ENCODE results near the gene EVI2B. TPM values are rescaled to one million over a fixed set of nuclear protein-coding genes. Genes with fewer than 3 reads are reported as not detected.
"Not testable (repeated sequence)": the region's sequence is repeated elsewhere in the genome, so short reads cannot be mapped to it uniquely, and the experiment has no call there.

The EVI2B gene
- total and polyA plus RNA-seq, 5 donors, result 2.0 to 10.4 (median 5.5) TPM

DNA sequence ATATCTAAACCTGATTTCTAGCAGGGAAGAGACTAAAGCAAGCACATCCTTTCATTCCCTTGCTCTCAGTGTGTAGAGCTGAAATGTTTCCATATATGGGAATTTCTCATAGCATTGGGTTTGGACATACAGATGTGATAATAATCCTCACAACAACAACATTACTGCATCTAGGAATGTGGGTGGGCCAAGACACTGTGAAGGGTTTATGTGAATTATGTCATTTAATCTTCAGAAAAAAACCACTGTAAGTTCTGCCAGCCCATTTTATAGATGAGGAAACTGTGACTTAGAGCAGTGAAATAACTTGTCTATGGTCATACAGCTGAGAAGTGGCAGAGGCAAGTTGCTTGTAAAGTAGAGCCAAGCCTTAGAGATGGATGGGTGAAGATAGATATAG is 22.0 kb downstream of the EVI2B start:
- ATAC-seq (no peak), DNase-seq (no peak)
- H3K4me1 ChIP-seq (ENCODE audit: control insufficient read depth, insufficient read depth, low read length), result no peaks in the 10 kb centered on the region
- intact Hi-C loops (cut with DNase I), result no loop called here
- no peaks in the 10 kb centered on the region for H3K9me3 ChIP-seq (ENCODE audit: control insufficient read depth, low read length)
- no peak overlapping the region for H3K27ac ChIP-seq (ENCODE audit: low read length)
- no peaks in the 10 kb centered on the region for H3K27me3 ChIP-seq (ENCODE audit: control insufficient read depth, insufficient read depth)
- no peak overlapping the region for H3K4me3 ChIP-seq (ENCODE audit: low read length)

DNA sequence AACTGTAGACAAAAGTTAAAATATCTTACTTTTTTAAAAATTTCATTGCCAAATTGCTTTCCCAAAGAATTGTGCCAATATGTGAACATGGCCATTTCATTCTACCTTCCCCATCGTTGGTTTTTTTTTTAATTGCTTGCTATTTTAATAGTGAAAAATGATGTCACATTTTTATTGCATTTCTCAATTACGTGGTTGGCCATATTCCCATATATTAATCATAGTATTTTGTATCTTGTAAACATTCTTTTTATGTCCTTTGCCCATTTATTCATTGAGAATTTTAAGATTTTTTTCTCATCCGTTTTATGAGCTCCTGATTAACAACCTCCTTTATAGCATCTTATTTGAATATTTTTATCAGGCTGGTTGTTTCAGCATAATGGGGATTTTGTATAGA is 24.1 kb downstream of the EVI2B start:
- ATAC-seq (no peak), DNase-seq (no peak)
- Histone ChIP-seq H3K4me3 (ENCODE audit: low read length) (no peak overlapping the region), H3K27me3 (ENCODE audit: control insufficient read depth, insufficient read depth) (no peaks in the 10 kb centered on the region), H3K27ac (ENCODE audit: low read length) (no peak overlapping the region), H3K4me1 (ENCODE audit: control insufficient read depth, insufficient read depth, low read length) (no peaks in the 10 kb centered on the region), H3K9me3 (ENCODE audit: control insufficient read depth, low read length) (no peaks in the 10 kb centered on the region)
- intact Hi-C loops (cut with DNase I), result no loop called here
- WGBS, result 77% methylated on average over 3 of the region's 3 CpGs

DNA sequence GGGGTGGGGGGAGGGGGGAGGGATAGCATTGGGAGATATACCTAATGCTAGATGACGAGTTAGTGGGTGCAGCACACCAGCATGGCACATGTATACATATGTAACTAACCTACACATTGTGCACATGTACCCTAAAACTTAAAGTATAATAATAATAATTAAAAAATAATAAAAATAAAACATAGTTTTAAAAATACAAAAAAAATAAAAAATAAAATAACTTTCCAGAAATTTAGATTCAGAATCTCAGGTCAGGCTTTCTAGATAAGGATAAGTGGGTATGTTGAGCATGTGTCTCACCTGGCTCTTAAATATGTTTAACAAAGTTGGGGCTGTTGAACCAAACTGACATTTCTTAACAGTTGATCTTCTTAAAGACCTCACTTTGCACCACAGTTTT is 25.9 kb downstream of the EVI2B start:
- H3K27me3 ChIP-seq (ENCODE audit: control insufficient read depth, insufficient read depth); intact Hi-C loops (cut with DNase I); H3K9me3 ChIP-seq (ENCODE audit: control insufficient read depth, low read length); DNase-seq; ATAC-seq; H3K4me3 ChIP-seq (ENCODE audit: low read length); H3K4me1 ChIP-seq (ENCODE audit: control insufficient read depth, insufficient read depth, low read length); H3K27ac ChIP-seq (ENCODE audit: low read length): not testable (repeated sequence)
- WGBS, result 88% methylated on average over 1 of the region's 1 CpG

DNA sequence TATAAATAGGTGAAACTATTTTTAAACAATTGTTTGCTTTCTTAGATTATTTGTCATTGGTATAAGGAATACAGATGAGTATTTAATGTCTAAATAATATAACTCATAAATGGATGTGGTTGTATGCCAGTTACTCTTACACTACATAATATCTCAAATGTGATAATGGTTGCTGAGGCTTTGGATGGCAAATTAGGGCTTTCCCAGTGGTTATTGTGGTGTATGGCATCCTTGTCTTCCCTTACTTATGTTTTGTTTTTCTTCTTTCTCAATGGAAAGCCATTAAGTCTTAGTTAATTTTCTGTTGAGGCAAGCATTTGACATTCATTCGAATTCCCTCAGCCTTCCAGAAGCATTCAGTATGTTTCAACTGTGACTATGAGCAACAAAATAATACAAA is 27.3 kb downstream of the EVI2B start:
- Histone ChIP-seq H3K4me3 (ENCODE audit: low read length) (no peak overlapping the region), H3K4me1 (ENCODE audit: control insufficient read depth, insufficient read depth, low read length) (no peaks in the 10 kb centered on the region), H3K27me3 (ENCODE audit: control insufficient read depth, insufficient read depth) (no peaks in the 10 kb centered on the region), H3K9me3 (ENCODE audit: control insufficient read depth, low read length) (no peaks in the 10 kb centered on the region), H3K27ac (ENCODE audit: low read length) (no peak overlapping the region)
- intact Hi-C loops (cut with DNase I), result no loop called here
- DNase-seq, result no peak
- 92% methylated on average over 1 of the region's 1 CpG for WGBS
- no peak for ATAC-seq

DNA sequence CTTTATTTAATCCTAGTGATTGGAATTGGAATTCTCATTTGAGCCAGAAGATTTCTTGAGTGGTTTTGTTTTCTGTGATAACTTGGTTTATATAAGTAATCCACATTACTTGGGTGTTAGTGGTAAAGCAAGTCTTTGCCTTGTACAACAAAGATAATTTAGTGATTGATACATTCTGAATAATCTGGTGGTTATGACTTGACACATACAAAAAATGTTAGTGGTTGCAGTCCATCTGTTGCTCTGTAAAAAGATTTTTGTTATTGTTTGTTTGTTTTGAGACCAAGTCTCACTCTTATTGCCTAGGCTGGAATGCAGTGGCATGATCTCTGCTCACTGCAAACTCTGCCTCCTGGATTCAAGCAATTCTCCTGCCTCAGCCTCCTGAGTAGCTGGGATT is 30.0 kb downstream of the EVI2B start:
- no peak overlapping the region for H3K4me3 ChIP-seq (ENCODE audit: low read length)
- H3K9me3 ChIP-seq (ENCODE audit: control insufficient read depth, low read length), result no peaks in the 10 kb centered on the region
- ATAC-seq (no peak), DNase-seq (no peak)
- intact Hi-C loops (cut with DNase I), result no loop called here
- no peaks in the 10 kb centered on the region for H3K27me3 ChIP-seq (ENCODE audit: control insufficient read depth, insufficient read depth)
- H3K27ac ChIP-seq (ENCODE audit: low read length), result no peak overlapping the region
- no peaks in the 10 kb centered on the region for H3K4me1 ChIP-seq (ENCODE audit: control insufficient read depth, insufficient read depth, low read length)

DNA sequence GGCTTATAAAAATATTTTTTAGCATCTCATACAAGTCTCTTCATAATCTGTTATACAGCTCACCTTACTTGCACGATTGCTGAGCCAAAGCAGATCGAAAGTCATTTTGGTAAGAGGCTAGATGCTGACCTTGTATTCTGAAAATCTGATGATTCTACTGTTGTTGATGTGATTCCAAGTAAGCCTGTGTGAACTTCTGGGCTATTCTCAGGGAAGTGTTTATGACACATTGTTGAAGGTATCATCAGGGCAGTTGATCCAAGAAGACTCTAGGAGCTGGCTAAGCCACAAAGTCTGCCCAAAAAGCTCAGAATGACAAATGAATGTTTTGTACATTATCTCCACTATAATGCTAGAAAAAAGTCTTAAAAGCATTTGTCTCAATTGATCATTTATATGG is 32.8 kb downstream of the EVI2B start:
- Histone ChIP-seq H3K27me3 (ENCODE audit: control insufficient read depth, insufficient read depth) (no peaks in the 10 kb centered on the region), H3K9me3 (ENCODE audit: control insufficient read depth, low read length) (no peaks in the 10 kb centered on the region), H3K4me3 (ENCODE audit: low read length) (no peak overlapping the region), H3K4me1 (ENCODE audit: control insufficient read depth, insufficient read depth, low read length) (no peaks in the 10 kb centered on the region), H3K27ac (ENCODE audit: low read length) (no peak overlapping the region)
- DNase-seq (no peak), ATAC-seq (no peak)
- intact Hi-C loops (cut with DNase I), result no loop called here
- 71% methylated on average over 2 of the region's 2 CpGs for WGBS

DNA sequence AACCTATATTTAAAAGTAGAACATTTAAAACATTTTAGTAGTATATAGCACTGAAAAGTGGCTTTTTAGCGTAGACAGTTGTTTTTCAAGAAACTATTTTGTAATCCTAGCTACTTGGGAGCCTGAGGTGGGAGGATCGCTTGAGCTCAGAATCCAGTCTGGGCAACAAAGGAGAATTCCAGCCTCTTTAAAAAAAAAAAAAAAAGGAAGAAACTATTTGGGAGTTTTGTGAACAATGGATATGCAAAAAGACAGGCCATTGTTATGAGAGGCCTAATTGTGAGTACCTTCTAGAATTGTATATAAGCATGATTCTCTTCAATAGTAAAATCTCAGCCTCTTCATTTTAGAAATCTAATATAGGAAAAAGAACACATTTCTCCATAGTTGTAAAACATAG is 34.5 kb downstream of the EVI2B start:
- Histone ChIP-seq H3K4me3 (ENCODE audit: low read length) (no peak overlapping the region), H3K4me1 (ENCODE audit: control insufficient read depth, insufficient read depth, low read length) (no peaks in the 10 kb centered on the region), H3K9me3 (ENCODE audit: control insufficient read depth, low read length) (no peaks in the 10 kb centered on the region), H3K27me3 (ENCODE audit: control insufficient read depth, insufficient read depth) (no peaks in the 10 kb centered on the region), H3K27ac (ENCODE audit: low read length) (no peak overlapping the region)
- no peak for DNase-seq
- intact Hi-C loops (cut with DNase I), result no loop called here
- no peak for ATAC-seq
- 95% methylated on average over 2 of the region's 2 CpGs for WGBS

DNA sequence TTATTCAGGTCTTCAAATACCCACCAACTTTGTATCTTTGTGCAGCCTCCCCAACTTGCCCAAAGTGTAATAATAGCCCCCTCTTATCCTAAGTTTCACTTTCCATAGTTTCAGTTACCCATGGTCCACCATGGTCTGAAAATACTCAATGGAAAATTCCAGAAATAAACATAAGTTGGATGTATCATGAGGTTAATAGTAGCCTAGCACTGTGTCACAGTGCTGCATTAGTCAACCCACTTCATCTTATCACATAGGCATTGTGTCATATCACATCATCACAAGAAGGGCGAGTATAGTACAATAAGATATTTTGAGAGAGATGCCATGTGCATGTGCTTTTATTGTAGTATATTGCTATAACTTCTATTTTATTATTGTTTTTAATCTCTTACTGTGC is 38.7 kb downstream of the EVI2B start:
- DNase-seq, result no peak
- intact Hi-C loops (cut with DNase I), result no loop called here
- ATAC-seq, result no peak
- H3K4me3 ChIP-seq (ENCODE audit: low read length), result no peak overlapping the region
- H3K4me1 ChIP-seq (ENCODE audit: control insufficient read depth, insufficient read depth, low read length), result no peaks in the 10 kb centered on the region
- no peaks in the 10 kb centered on the region for H3K27me3 ChIP-seq (ENCODE audit: control insufficient read depth, insufficient read depth)
- WGBS, result 79% methylated on average over 1 of the region's 1 CpG
- H3K9me3 ChIP-seq (ENCODE audit: control insufficient read depth, low read length), result no peaks in the 10 kb centered on the region
- H3K27ac ChIP-seq (ENCODE audit: low read length), result no peak overlapping the region

DNA sequence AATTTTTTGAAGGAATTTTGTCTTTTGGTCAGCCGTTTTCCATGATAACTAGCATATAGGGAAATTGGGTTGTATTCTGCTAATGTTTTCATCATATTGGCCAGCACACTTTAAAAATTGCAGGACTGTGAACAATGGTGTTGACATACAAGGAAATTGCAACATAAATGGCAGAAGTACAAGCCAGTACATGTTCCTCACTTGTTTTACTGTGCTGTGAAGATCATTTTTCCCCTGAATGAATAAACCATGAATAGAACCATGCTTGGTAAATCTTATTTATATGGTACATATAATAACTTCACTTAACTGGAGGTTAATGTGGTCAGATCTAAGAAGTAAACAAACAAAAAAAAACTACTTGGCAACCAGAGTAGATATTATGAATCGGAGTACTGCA is 39.6 kb downstream of the EVI2B start:
- no peaks in the 10 kb centered on the region for H3K9me3 ChIP-seq (ENCODE audit: control insufficient read depth, low read length)
- whole genome bisulfite sequencing, result 66% methylated on average over 2 of the region's 2 CpGs
- DNase-seq (no peak), ATAC-seq (peak; percentile 79 to 88)
- no peaks in the 10 kb centered on the region for H3K27me3 ChIP-seq (ENCODE audit: control insufficient read depth, insufficient read depth)
- peaks cover 3% of the 10 kb centered on the region for H3K4me1 ChIP-seq (ENCODE audit: control insufficient read depth, insufficient read depth, low read length)
- intact Hi-C loops (cut with DNase I), result no loop called here
- no peak overlapping the region for H3K27ac ChIP-seq (ENCODE audit: low read length)
- no peak overlapping the region for H3K4me3 ChIP-seq (ENCODE audit: low read length)

DNA sequence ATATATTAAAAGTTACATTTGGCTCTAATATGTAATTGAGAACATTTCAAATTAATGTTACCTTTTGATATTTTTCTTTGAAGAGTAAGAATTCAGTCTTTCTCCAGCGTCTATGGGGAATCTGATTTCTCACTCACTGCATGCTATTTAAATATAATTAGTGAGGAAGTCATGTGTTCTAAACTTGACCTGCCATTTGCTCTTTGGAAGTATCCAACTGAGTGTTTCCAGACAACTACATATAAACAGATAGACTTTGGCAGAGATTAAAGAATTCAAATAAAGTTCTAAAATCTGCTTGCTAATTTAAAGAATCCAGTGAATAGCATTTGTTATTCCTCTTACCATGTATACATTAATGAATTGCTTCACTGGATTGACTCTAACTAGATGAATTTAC is 40.3 kb downstream of the EVI2B start:
- H3K4me3 ChIP-seq (ENCODE audit: low read length), result no peak overlapping the region
- no peaks in the 10 kb centered on the region for H3K27me3 ChIP-seq (ENCODE audit: control insufficient read depth, insufficient read depth)
- DNase-seq (no peak), ATAC-seq (no peak)
- intact Hi-C loops (cut with DNase I), result no loop called here
- H3K4me1 ChIP-seq (ENCODE audit: control insufficient read depth, insufficient read depth, low read length), result peaks cover 3% of the 10 kb centered on the region
- no peak overlapping the region for H3K27ac ChIP-seq (ENCODE audit: low read length)
- H3K9me3 ChIP-seq (ENCODE audit: control insufficient read depth, low read length), result no peaks in the 10 kb centered on the region
- 52% methylated on average over 1 of the region's 1 CpG for WGBS

DNA sequence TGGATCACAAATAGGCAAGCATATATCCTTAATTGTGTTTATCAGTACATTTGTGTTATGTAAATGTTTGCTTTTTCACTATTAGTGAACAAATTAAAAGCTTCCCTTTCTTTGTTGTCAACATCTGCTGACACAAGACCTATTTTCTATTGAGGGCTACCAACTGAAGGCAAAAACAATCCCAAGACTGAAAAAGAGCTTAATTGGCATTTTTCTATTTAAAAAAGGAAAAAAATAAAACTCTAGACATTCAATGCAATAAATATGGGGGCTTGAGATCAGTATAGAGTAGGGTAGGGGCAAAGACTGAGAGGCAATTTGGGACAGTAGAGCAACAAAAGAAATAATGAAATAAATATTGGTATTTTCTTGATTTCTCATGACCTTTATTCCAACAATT is 41.1 kb downstream of the EVI2B start:
- H3K4me1 ChIP-seq (ENCODE audit: control insufficient read depth, insufficient read depth, low read length), result peaks cover 4% of the 10 kb centered on the region
- intact Hi-C loops (cut with DNase I), result no loop called here
- H3K4me3 ChIP-seq (ENCODE audit: low read length), result no peak overlapping the region
- H3K27me3 ChIP-seq (ENCODE audit: control insufficient read depth, insufficient read depth), result no peaks in the 10 kb centered on the region
- H3K27ac ChIP-seq (ENCODE audit: low read length), result no peak overlapping the region
- no peaks in the 10 kb centered on the region for H3K9me3 ChIP-seq (ENCODE audit: control insufficient read depth, low read length)
- ATAC-seq (no peak), DNase-seq (no peak)

DNA sequence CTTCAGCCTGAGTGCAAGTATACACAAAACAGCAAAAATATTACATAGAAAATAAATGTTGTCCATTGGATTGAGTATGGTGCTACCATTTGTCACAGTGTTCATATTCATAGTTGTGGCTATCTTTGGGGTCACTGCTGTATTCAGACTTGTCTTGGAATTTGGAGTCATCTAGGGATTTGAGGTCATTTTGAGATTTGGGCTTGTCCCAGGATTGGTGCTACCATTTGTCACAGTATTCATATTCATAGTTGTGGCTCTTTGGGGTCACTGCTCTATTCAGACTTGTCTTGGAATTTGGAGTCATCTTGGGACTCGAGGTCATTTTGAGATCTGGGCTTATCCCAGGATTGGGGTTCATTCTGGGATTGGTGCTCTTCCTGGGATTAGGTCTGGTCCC is 41.6 kb downstream of the EVI2B start:
- intact Hi-C loops (cut with DNase I), result no loop called here
- DNase-seq, result no peak
- H3K9me3 ChIP-seq (ENCODE audit: control insufficient read depth, low read length), result no peaks in the 10 kb centered on the region
- no peaks in the 10 kb centered on the region for H3K27me3 ChIP-seq (ENCODE audit: control insufficient read depth, insufficient read depth)
- H3K27ac ChIP-seq (ENCODE audit: low read length), result no peak overlapping the region
- ATAC-seq, result no peak
- no peak overlapping the region for H3K4me3 ChIP-seq (ENCODE audit: low read length)
- WGBS, result 100% methylated on average over 1 of the region's 1 CpG
- peaks cover 4% of the 10 kb centered on the region for H3K4me1 ChIP-seq (ENCODE audit: control insufficient read depth, insufficient read depth, low read length)

Measured in right cardiac atrium (tissue), 5 donors.